GM12872 (cell line): ENCODE results near the gene IL18R1.

Source experiments
- CTCF ChIP-seq: IDR thresholded peaks from 3 replicates; pipeline ENCODE4 v1.5.1; 2011; ENCODE audit warnings: low read depth, mild to moderate bottlenecking, low read length, moderate library complexity; ENCODE audit not compliant: insufficient read depth

Gene IL18R1

DNA sequence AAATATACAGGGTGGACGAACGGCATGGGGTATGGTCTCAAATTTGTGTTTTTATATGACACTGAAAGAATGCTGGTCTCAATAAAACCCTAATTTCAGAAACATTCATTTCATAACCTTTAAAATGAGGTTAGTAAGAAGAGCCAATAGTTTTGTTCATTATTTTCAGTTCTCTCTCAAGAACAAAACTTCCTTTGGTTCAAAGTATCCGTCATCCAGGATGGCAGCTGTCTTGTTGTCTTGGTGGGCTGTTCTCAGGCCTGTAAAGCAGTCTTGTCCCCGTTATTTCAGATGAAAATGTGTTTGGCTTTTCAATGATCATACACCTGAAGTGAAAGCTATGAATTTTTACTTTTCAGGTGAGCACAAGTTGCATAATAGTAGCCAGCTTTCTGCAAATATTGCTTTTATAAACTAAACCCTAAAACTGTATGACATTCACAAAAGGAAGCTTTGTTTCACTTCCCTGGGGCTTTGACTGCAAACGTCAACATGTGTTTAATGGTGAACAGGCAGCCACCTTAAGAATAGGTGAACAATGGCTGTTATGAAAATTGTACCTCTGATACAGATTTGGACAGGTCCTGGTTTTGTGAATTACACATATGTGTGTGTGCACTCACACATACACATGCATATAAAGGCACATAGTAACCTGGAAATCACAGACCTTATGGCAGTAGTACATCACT lies 70.0 kb downstream of the IL18R1 start:
- TF ChIP-seq CTCF = no peak

DNA sequence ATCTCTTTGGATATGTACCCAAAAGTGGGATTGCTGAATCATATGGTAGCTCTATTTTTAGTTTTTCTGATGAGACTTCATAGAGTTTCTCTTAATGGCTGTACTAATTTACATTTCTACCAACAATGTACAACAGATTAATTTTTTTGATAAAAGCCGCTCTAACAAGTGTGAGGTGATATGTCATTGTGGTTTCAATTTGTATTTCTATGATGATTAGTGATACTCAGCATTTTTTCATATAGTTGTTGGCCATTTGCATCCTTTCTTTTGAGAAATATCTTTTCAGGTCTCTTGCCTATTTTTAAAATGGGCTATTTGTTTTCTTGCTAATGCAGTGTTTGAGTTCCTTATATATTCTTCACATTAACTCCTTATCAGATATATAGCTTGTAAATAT lies 71.7 kb downstream of the IL18R1 start:
- no peak for TF ChIP-seq CTCF

DNA sequence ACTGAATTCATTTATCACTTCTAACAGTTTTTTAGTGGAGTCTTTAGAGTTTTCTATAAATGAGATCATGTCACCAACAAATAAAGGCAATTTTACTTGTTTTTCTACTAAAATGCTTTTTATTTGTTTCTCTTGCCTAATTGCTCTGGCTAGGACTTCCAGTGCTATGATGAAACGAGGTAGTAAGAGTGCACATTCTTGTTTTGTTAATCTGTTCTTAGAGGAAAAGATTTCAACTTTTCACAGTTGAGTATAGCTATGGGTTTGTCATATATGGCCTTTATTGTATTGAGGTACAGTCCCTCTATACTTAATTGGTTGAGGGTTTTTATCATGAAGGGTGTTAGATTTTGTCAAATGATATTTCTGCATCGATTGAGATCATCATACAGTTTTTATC lies 73.0 kb downstream of the IL18R1 start:
- TF ChIP-seq CTCF = no peak

DNA sequence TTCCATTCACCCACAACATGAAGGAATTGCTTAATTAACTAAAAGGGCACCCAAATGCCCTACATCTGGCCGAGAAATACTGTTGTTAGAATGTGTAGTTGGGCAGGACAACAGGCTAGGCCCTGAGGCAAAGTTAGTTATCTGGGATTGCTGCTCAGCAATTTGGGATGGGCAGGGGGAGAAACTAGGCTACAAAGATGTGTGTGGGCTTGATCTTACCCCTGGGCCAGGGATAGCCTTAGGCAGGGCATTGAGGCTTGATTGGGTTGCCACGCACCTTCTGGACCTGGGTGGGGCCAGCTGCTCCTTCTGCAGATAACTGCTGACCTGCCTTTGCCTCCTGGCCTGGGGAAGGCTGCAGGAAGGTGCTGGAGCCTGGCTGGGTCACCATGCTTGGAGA lies 76.8 kb downstream of the IL18R1 start:
- no peak for TF ChIP-seq CTCF

DNA sequence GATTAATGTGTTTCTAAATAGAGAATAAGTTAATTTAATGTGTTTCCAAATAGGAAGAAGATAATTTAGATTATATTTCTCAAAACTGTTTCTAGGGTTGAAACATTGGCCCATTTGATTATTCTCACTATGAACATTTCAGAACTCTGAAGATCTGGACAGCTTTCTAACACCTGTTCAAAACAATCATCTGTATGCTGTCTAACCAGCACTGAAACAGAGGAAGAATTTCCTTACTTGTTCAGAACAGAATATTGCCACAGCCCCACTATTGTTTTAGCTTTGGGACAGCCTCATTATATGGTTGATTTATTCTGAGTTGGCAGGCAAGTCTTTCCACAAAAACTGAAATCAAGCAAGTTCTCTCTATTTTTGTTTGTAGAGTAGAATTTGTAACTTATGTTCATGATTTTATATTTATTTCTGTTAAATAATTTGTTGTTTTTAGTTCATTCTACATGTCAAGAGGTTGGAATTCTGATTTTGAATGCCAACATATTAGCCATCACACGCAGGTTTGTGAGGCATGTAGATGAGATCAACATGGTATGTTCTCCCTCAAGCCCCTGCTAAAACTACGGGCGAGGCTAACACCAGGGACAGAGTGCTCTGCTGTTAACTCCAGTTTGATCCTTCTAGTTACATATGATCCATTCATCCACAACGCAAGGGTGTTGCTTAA lies 78.5 kb downstream of the IL18R1 start:
- no peak for TF ChIP-seq CTCF

GRCh38 chr2:102434655-102435381 lies 79.2 kb downstream of the IL18R1 start:
- no peak for TF ChIP-seq CTCF

DNA sequence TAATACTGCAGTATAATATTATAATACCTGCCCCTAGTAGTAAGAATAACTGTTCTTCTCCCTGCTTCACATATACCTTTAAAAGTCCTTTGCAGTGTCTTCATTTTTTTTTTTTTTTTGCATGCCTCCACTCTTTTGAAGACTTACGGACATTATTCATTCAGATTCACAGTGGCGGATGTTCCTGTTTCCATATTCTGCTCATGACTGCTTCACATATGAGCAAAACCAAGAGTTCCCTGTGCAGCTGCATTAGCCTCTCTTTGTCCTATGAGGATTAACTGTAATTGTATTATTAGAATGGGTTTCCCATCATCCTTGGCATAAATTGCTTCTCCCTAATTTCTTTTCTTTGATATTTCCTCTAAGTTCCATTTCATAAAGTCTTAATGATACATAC lies 80.1 kb downstream of the IL18R1 start:
- TF ChIP-seq CTCF = no peak
